ENCODE results near the gene CALML6. TPM values are rescaled to one million over a fixed set of nuclear protein-coding genes. Genes with fewer than 3 reads are reported as not detected.
A peak's percentile ranks its signal among the peaks of the same experiment; 100 is the strongest.

CALML6 gene
- total and polyA plus RNA-seq, 2 of the 4 experiments (the other 2 are of a cell fraction) = 0.91 TPM; not detected in 1

DNA sequence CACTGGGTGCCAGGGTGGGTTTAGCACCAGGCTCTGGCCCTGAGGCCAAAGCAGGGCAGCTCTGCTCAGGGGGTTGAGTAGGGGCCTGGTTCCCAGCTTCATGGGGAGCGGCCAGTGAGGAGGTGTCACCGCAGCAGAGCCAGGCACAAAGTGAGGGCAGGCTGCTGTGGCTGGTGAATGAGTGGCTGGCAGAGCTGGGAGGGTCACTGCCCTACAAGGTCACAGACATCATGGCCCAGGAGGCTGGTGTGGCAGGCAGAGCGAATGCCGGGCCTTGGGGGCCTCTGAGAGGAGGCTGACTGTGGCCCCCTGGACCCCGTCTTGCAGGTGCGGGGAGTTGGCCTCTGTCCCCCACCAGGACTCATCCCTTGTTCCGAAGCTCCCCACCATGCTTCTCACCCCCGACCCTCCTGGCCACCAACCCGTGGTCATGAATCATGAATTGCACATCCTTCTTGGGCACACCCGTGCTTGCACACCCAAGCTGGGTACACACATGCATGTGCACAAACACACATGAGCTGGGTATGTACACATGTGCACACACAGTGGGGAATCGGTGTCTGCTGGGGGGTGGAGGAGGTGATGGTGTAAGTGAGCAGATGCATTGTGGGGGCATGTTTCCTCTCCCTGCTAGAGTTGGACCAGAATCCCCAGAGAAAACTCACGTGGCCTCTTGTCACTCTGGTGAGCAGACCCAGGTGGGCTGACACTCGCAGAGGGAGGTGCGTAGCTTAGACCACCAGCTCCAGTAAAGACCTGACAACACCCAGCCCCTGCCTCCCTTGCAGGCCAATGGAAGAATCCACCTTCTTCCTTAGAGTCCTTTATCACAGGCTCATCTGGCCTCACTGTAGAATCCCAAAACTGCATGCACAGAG is 19.4 kb upstream of the CALML6 start:
- no peak overlapping the region for H3K4ac ChIP-seq (ENCODE audit: low read depth, low read length)
- dilution Hi-C loops (cut with HindIII; ENCODE audit: low sequenced_read_pairs, unreplicated experiment) = no loop called here

More for the DNA sequence above, 19.4 kb upstream of the CALML6 start:
- Histone ChIP-seq H2BK120ac (ENCODE audit: low read depth, low read length) (no peak overlapping the region), H4K8ac (ENCODE audit: low read depth in 2 of 2, low read length in 2 of 2) (no peak overlapping the region), H3K4me1 (ENCODE audit: control insufficient read depth, insufficient read depth, low read length) (peaks cover 8% of the 10 kb centered on the region), H3K9me3 (ENCODE audit: control insufficient read depth, insufficient read depth, low read length) (no peaks in the 10 kb centered on the region), H3K18ac (ENCODE audit: low read depth, low read length) (no peak overlapping the region), H3K4me3 (ENCODE audit: insufficient read depth, low read depth, low read length) (no peak overlapping the region), H3K27ac (ENCODE audit: insufficient read depth, low read length) (no peak overlapping the region), H2AFZ (replicated peaks; ENCODE audit: low read length, poor library complexity) (peak overlapping the region; percentile 41), H3K4me2 (ENCODE audit: low read depth, low read length) (no peak overlapping the region), H3K36me3 (ENCODE audit: control insufficient read depth, insufficient read depth, low read length) (no peaks in the 10 kb centered on the region), H3K27me3 (ENCODE audit: control insufficient read depth, insufficient read depth, low read length) (peaks cover 2% of the 10 kb centered on the region; the same call in 1 of the 2 replicates), H2BK5ac (ENCODE audit: low read depth, low read length, poor library complexity, severe bottlenecking) (no peak overlapping the region), H3K79me1 (ENCODE audit: low read depth in 1 of 2, low read length in 2 of 2) (peaks cover 13 to 14% of the 10 kb centered on the region in 2 experiments), H2AK9ac (replicated peaks; ENCODE audit: low read depth, low read length, poor library complexity) (no peak overlapping the region), H3K23ac (ENCODE audit: low read depth, low read length) (0 out of 2 replicates have a peak overlapping the region, but pooled peaks have one; percentile 9), H4K20me1 (ENCODE audit: insufficient read depth, low read length) (no peaks in the 10 kb centered on the region), H2AK5ac (ENCODE audit: low read depth, low read length) (no peak overlapping the region), H3K56ac (ENCODE audit: extremely low read depth, insufficient read depth, low read length) (no peak overlapping the region), H3K9ac (ENCODE audit: low read depth, low read length) (no peak overlapping the region), H3K14ac (replicated peaks; ENCODE audit: low read depth, low read length) (no peak overlapping the region; the same call in 1 of the 2 replicates), H2BK15ac (ENCODE audit: low read depth, low read length) (no peak overlapping the region), H4K5ac (ENCODE audit: low read depth, low read length) (no peak overlapping the region), H4K91ac (ENCODE audit: insufficient read depth, low read depth, low read length) (no peak overlapping the region), H3K9me1 (ENCODE audit: insufficient read depth, low read length) (peaks cover 2% of the 10 kb centered on the region), H2BK20ac (ENCODE audit: low read depth, low read length) (no peak overlapping the region)
- no peak for TF ChIP-seq MXI1 (IDR thresholded peaks at IDR 0.05; ENCODE audit: borderline replicate concordance, low read depth, low read length)
- TF ChIP-seq POLR2A (IDR thresholded peaks at IDR 0.05; ENCODE audit: low read depth, low read length) = no peak
- TF ChIP-seq, protein P1, sequence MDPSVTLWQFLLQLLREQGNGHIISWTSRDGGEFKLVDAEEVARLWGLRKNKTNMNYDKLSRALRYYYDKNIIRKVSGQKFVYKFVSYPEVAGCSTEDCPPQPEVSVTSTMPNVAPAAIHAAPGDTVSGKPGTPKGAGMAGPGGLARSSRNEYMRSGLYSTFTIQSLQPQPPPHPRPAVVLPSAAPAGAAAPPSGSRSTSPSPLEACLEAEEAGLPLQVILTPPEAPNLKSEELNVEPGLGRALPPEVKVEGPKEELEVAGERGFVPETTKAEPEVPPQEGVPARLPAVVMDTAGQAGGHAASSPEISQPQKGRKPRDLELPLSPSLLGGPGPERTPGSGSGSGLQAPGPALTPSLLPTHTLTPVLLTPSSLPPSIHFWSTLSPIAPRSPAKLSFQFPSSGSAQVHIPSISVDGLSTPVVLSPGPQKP (IDR thresholded peaks at IDR 0.05; ENCODE audit: borderline replicate concordance, low read depth, low read length) = no peak
- TF ChIP-seq BHLHE40 (IDR thresholded peaks at IDR 0.05; ENCODE audit: low read depth, low read length) = no peak
- no peak for TF ChIP-seq RAD21 (IDR thresholded peaks at IDR 0.05; ENCODE audit: low read length)
- intact Hi-C loops (cut with micrococcal nuclease) = no loop called here
- CTCF ChIA-PET = interaction anchor here (0.8 to 1.1 kb wide), 2 partner anchors 10 kb away, joined by 3 read pairs; no protein-coding TSS in a partner anchor
- no TSS peak for BruUV-seq (replicated peaks)
- POLR2A ChIA-PET (ENCODE audit: unreplicated experiment) = no interaction called here
- in situ Hi-C loops (cut with MboI; ENCODE audit: low sequenced_read_pairs) = no loop called here
- no peak for DNase-seq
- ATAC-seq (ENCODE audit: low read depth) = no peak
- WGBS, 2 experiments (ENCODE audit: extremely low coverage in 2 of 2, insufficient read length in 1 of 2) = 70% methylated on average over 8 of the region's 14 CpGs; no CpG with 5 or more reads in 1 of the 2 experiments

All from IMR-90 (cell line).